ENCODE measurements around the gene KCTD17.

KCTD17 gene

DNA sequence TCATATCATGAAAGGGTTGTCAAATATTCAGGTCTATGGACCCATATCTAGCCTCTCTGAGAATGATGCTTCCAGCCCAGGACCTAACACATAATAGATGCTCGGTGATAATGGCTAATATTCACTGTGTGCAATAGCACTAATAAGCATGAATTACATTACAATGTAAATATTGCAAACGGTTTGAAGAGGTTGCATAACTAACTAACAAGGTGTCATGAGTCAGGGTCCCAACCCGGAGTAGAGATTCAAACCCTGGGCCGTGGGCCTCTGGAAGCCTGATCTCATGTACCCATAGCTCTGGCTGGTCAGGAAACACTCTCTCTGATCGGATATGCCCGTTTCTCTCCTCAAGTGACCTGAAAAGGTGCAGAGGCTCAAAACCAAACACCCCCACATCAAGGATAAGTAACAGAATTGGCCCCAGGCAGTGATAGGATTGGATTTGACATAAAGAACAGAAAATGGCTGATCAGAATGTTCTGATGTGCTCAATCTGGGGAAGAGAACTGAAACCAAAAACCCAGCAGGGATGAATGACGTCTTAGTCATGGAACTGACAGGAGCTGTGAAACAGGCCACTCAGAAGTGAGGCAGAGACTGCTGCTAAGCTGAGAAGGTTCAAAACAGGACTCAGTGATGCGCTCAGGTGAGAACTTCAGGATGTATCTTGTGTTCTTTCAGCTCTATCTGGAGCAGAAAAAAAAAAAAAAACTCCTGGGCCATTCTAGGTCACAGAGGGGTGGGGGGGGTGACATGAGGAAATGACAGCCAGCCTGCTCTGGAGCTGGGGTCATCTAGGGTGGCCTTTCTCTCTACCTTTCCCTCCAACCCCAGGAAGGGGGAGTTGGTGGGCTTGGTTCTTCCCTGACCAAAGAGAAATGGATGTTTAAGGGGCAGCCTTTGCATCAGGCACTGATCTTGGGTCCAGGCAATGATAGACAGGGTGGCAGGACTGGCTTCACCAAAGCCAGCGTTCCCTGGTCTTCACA is 6.6 kb upstream of the KCTD17 start:
- no peak for DNase-seq

DNA sequence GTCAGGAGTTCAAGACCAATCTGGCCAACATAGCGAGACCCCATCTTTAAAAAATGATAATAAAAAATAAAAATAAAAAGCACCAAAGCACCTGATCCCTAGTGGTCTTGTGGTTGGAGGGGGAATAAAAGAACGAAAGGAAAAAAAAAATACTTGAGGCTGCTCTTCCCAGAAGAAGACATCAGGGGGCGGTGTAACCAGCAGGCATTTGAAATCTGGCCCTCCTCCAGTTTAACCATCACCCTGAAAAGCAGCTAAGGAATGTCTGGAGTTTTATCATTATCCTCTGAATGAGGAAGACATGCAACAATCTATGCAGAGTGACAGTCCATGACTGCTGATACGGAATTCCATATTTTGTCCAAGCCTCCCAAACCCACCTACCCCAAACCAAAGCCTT is 5.6 kb upstream of the KCTD17 start:
- DNase-seq: no peak

DNA sequence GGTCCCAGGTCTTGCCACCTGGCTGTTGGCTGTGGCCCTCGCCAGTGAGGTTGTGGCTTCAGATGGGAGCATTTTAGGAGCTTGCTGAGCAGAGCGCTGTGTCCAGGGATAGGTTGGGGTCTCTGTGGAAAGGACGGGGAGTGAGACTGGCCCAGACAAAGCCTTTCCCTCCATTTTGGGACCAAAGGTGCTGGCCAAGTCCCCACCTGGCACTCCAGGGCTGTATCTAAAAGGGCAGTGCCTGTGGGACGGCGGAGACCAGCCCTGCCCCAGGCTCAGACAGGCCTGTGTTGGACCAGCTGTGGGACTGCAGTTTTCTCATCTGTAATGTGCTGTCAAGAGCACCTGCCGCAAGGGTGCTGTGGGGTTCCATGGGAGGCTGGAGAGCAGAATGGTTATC is 5.0 kb upstream of the KCTD17 start:
- DNase-seq: no peak

DNA sequence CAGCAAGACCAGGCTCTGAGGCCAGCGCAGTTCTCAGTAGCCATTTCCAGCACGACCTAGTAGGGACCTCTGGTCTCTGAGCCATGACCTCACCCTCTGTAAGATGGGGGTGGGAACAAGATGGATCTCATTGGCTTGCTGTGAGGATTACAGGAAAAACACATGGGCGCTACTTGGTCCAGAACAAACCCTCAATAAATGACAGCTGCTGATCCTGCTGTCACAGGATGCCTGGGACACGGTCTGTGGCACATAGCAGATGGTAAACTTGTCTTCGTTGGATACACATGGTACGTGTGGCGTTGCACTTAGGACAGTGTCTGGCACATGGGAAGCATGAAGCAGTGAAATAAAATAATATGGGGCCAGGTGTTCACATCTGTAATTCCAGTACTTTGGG is 4.5 kb upstream of the KCTD17 start:
- DNase-seq: no peak

DNA sequence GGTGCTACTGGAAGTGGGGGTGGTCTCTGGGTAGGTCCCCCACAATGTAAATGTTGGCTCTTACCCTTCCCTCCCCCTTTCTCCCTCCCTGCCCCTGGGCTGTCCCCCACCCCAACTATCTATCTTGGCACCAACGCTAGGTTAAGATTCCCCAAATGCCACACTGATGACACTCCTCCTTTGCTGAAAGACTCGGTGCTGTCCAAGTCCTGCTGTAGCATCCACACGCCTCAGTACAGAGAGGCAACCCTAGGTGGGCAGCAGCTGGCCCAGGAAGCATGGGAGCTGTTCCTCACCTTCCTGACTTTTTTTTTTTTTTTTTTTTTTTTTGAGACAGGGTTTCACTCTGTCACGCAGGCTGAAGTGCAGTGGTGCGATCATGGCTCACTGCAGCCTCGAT is 3.4 kb upstream of the KCTD17 start:
- no peak for DNase-seq

DNA sequence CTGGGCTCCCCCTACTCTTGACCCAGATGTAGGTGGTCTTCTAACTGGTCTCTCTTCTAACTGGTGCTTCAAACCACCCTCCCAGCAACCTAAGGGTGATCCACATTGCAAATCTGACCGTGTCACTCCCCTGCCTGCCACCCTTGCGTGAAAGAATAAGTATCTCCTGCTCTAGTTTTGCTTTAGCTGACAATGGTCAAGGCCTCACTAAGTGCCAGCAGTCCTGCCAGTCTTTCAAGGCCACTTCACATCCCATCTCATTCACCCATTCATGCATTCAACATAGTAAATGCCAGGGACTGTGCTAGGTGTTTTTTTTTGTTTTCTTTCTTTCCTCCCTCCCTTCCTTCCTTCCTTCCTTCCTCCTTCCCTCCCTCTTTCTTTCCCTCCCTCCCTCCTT is 2.3 kb upstream of the KCTD17 start:
- DNase-seq: no peak

DNA sequence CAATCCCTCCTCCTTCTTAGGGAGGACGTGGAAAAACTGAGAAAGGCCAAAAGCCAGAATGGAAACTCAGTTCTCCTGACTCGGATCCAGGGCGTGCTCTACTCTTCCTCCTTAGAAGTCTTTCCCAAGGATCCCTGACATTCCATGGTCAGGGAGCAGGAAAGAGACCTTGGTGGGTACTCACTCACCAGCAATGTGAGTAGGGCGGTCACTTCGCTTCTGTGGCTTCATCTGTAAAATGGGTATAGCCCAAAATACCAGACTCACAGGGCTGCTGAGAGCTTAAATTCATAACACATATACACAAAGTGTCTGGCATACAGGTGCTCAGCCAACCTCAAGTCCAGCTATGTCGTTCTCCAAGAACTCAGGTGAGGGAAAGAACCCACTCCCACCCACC is 629 bp upstream of the KCTD17 start:
- DNase-seq: no peak

DNA sequence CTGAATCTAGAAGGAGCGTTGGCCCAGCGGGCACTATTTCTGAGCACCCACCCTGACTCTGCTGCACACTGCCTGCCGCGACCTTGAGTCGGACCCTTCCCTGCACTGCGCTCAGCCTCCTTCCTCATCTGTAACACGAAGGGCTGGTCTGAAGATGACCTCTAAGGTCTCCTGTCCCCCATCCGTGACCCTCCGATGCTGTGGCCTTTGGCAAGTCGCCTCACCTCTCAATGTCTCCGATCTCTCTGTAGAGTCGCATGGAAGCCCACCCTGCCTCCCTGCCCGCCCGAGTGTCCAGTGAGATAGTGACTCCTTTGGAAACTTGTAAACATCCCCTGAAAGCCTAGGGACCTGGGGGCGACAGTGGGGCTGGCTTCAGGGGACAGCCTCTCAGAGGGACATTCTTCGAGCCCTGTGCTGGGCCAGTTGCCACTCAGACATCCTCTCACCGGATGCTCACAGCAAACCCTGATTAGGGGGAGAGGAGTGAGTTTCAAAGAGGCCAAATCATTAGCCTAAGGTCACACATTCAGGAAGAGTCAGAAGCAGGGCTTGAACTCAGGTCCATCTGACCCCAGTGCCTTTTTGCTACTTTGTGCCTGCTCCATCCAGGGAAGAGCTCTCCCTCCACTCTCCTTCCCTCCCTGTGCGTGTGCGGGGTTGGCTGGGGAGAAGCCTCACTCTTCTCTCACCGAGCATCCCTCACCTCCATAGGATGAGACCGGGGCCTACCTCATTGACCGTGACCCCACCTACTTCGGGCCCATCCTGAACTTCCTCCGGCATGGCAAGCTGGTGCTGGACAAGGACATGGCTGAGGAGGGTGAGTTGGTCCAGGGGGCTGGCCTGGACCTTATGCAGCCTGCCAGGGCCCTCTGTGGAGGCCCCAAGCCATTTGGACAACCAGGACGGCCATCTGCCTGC is 1.1 kb downstream of the KCTD17 start:
- DNase-seq: no peak

DNA sequence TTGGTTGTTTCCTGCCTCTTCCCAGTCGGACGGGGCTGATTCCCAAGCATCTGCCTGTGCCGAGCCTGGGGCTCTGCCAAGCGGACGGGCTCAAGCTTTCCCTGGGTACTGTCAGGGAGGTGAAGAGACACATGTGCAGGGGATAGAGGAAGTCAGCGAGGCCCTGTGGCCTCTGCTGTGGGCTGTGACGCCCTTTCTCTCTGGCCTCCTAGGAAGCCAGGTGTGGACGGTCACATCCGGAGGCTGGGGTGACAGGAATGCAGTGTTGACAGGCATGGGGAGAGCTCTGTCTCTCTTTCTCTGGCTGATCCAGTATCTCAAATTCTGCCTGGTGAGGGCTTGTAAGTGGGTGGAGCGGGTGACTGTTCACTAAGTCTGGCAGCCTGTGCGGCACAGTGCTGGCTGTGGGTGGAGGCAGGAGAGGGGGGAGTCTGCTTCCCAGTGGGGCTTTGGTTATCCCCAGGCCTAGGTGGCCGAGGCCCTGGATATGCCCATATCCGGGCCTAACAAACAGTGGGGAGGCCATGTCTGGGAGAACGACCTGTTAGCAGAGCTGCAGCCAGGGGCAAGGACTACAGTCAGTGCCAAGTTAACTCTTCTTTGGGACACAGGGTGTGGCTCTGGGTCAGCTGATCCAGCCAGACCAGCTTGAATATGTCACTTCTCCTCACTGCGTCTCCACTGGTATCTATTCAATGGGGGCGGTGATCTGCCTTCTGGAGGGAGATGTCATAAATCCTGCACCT is 1.9 kb downstream of the KCTD17 start:
- no peak for DNase-seq

DNA sequence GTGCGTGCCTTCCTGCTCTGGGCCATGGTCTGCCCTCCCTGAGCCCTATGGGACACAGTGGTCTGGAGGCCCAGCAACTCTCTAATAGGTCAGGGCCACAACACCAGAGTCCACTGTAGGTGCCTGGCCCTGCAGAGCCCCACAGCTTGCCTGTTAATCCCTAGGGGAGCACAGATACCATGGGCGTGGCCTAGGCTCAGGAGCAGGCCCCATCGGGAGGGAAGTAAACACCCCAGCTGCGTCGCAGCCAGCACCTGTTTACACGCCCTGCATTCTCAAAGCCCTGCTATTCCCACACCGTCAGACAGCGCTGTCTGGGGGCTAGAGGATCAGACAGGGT is 2.5 kb downstream of the KCTD17 start:
- DNase-seq: no peak

DNA sequence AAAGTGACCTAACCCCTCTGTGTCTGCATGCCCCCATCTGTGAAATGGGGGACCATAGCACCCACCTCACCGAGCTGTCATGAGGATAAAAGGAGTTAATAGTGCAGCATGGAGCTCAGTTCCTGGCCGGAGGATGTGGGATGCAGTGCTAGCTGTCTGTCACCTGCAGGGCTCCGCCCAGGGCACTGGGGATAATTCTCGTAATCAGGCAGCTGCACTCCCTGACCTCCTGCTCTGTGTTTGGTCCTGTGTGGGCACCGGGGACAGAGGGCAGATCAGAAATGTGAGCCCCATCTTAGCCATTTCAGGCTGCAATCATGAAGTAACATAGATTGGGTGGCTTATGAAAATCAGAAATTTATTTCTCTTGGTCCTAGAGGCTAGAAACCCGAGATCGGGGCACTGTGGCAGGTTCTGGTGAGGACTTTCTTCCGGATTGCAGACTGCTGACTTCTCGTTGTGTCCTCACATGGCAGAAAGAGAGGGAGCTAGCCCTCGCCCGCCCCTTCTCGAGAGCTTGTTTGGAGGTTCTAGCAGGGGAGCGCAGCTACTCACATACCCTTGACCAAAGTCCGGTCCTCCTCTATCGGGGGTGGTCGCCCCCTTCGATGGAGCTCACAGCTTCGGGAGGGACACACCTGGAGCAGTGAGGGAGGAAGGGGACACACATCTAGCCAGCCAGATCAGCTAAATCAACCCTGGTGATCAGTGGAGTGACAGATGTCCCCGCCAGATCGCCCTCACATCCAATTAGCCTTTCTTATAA is 3.2 kb downstream of the KCTD17 start:
- no peak for DNase-seq

DNA sequence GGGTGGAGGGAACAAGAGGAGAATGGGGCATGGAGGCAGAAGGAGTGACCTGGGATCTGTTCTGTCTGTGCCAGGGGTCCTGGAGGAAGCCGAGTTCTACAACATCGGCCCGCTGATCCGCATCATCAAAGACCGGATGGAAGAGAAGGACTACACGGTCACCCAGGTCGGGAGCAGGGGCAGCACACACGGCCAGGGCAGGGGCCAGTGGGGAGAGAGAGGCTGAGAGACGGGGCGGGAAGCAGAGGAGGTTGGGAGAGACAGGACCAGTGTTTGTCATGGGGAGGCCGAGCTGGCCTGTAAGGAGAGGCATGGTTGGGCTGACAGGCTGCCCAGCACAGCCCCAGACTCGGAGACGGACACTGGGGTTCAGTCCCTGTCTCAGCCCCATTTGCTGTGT is 4.7 kb downstream of the KCTD17 start:
- DNase-seq: no peak

DNA sequence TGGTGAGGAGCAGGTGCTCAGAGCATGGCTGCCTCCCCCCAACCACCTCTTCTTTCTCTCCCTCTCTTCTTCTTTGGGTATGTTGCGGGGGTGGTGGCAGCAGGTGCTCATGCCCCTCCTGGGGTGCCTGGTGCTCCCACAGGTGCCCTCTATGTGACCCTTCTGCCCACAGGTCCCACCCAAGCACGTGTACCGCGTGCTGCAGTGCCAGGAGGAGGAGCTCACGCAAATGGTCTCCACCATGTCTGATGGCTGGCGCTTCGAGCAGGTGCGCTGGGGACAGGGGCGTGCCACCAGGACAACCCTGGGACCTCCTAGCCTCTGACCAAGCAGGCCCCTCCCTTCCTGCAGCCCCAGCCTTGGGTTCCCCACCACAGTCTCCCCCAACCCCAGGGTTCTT is 5.7 kb downstream of the KCTD17 start:
- DNase-seq: no peak

DNA sequence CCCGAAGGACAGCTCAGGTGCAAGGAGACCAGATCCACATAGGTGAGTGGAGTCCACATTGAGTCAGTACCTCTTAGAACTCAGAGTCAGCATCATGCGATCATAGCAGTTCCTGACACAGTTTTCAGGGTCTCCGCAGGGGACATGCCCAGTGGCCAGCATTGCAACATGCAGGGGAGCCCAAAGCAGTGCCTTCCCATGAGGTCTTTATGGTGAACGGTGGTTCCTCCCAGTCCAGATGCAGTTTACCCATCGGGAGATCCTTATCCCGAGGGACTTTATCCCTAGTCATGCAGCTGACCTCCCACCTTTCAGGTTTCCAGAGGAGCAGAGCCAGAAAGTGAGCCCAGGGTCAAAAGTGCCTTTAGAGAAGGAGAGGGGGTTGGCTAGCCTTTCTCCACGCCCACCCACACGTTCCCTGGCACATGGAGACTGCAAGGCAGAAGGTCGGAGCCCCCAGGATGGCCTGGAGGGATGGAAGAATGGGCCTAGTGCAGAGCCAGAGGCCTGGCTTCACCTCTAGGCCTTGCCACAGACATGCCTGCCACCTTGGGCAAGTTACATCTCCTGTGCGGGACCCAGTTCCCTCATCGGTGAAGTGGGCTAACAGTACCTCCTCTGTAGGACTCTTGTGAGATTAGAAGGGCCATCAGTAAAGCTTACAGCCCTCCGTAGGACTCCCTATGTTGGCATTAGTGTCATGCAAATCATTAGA is 6.4 kb downstream of the KCTD17 start:
- no peak for DNase-seq

DNA sequence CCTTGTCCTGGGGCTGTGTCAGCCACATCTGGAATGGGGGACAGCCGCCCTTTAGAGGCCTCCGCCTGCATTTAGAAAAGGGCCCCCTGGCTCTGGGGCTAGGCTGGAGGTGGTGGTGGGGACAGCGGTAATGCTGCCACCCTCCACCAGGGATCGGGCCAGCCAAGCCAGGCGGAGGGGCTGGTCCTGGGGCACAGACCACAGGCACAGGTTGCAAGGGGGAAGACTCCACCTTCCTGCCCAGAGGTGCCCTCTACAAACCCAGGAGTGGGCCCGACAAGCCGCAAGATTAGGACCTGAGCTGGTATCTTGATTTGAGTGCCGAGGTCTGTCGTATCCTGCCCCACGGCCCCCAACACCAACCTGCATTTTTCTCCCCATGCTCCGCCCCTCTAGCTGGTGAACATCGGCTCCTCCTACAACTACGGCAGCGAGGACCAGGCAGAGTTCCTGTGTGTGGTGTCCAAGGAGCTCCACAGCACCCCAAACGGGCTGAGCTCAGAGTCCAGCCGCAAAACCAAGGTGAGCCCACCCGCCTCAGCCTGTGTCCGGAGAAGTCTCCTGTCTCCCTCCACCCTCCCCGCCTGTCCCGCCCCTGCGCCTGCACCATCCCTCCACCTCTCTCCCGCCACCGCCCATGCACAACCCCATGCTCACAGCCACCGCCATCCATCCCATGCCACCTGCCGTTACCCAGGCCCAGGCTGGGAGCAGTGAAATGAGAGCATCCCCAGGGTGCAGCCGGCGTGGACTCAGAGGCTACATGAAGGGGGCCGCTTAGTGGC is 7.6 kb downstream of the KCTD17 start:
- no peak for DNase-seq

DNA sequence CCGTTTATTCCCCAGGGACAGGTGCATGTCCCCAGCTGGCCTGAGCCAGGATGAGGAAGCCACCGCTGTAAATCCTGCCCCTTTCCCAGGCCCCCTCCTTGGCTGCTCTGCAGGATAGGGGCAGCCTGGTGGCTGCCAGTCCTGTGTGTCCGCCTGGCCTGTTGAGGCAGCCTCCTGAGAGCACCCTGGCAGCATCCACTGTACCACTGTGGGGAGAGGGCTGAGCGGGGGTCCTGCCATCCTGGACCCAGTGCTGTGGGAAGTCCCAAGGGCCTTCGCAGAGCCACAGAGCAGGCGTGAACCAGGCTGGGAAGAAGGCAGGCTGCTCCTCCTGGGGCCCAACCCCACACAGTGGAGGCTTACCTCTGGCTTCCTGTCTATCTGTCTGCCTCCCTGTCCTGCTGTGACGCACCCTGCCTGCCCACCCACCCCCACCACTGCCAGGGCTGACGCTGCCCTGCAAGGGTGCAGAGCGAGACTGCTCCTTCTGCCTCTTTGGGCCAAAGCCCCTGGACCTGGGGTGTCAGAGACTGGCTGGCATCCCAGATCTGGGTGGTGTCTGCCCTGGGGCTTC is 8.4 kb downstream of the KCTD17 start:
- no peak for DNase-seq

DNA sequence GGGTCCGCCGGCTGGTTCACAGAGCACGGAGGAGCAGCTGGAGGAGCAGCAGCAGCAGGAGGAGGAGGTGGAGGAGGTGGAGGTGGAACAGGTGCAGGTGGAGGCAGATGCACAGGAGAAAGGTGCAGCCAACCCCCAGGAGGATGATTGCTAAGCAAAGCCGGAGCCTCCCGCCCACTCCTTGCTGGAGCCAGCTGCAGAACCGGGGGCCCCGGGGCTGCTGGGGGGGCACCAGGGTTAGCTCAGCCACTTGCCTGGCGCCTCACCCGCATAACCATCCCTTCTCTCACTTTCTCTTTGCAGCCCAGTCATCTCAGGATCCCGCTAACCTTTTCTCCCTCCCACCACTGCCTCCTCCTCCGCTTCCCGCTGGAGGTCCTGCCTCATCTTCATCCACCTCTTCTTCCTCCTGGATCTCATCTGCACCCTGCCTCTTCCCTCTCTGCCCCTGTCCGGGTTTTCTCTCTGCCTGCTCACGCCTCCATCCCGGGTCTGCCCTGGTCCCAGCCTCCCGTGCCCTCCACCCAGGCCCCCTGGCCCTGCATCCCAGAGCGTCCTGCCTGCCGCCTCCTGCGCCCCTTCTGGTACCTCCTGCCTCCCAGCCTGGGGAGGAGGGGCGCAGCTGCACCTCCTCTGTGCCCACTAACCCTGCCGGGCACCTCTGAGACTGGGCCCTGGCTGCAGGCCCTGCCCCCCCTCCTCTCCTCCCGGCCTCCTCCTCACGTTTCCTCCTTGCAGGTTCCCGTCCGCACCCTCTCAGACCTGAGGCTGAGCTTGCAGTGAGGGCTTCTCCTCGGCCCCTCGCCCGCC is 9.5 kb downstream of the KCTD17 start:
- no peak for DNase-seq

DNA sequence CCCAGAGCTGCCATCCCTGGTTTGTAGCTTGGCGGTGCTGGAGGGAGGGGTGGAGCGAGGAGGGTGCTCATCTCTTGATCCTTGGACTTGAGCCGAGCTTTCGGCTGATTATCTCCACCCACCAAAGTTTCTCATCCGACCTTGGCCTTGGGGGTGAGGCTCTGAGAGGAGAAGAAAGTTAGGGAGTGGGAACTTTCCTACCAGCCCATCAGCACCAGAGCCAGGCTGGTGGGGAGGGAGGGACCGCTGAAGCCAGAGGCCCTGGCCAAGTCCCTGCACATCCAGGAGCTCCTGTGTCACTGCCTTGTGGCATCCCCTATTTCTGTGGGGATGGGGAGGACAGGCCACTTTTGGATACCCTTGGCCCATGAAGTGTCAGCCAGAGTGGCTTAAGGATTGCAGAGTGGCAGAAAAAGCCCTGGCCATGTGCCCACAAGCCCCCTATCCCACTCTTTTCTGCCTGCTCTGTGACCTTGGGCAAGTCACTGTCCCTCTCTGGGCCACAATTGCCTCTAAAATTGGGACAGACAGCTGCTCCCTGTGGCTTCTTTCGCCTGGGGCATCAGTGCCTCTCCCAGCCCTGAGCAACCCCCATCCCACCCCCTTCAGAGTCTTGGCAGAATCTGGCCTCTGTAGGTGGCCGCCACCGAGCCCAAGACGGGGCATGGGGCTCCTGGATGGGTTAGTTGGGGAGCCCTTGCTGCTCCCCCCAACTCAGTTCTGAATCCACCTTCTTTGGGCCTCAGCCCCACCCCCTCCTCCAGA is 10.3 kb downstream of the KCTD17 start:
- DNase-seq: no peak

DNA sequence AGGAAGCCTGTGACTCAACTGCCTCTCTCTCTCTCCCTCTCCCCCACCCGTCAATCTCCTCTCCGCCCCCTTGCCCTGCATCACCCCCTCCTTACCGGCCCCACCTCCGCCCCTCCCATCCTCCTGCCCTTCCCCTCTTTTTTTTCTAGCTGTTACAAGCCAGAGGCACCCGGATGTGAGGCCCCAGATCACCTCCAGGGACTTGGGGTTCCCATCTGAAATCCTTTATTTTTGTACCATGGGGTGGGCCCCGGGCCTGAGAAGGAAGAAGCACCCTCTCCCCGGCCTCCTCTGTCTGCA is 10.8 kb downstream of the KCTD17 start:
- no peak for DNase-seq

Data from cerebellar nuclear complex (tissue), 1 donor.